Measurements from ENCODE around the gene YTHDF1. TPM values are rescaled to one million over a fixed set of nuclear protein-coding genes. Genes with fewer than 3 reads are reported as not detected.

Gene YTHDF1
- 11.9 and 18.8 TPM in 2 replicates for total RNA-seq (ENCODE audit: low replicate concordance)

DNA sequence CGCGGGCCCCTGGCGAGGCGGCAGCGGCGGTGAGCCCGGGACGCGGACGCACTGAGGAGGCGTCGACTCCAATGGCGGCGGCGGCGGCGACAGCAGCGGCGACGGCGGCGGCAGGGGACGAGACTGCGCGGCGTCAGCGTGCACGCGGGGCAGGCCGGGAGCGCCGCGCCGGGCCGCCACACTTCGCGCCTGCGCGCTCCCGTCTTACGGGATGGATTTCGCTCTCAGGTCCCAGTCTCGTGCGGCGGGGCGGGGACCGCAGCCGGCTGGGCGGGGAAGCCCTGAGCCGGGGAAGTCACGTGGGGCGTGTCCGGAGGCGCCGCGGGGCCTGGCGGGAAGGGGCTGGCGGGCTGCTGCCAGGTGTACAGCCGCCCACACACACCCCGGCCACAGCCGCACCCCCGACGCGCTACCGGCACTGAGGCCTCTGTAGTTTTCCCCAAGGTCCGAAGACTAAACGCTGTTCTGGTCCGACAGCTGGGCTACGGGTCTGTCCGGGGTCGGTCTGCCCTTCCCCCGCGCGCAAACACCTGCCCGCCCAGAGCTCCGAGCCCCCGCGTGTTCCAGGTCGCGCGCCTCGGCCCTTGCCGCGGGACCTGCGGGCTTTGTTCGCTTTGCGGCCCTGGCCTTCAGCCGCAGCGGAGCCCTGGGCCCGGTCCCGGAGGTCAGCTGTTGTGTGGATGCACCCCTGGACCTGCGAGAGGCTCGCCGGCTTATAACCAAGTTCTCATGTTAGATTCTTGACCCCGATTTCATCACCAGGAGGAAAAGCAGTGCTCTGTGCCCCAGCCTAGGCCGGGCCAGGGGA, at the start of gene YTHDF1:
YTHDF1 (minus strand) TSS at position 91 of the 808 bp plus-strand sequence. CDS start 239 bp downstream, outside the sequence.

DNA sequence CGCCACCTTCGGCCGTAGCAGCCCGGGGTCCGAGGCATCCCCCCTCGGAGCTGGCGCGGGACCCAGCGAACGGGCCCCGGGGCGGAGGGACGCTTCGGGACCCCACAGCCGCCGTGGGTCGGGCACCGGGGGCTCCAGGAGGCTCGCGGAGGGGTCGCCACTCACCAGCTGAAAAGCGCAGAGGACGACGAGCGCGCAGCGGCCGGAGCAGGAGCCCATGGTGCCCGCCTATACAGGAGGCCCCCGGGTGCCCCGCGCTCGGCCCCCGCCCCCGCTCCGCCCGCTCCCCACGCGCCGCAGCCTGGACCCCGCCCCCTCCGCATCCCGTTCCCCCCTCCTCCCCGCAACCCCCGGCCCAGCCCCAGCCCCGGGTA, 38.3 kb upstream of the YTHDF1 start, which contains the start of gene NKAIN4:
NKAIN4 (minus strand) TSS at position 232 of the 374 bp plus-strand sequence; CDS start at position 219, 13 bp downstream.

DNA sequence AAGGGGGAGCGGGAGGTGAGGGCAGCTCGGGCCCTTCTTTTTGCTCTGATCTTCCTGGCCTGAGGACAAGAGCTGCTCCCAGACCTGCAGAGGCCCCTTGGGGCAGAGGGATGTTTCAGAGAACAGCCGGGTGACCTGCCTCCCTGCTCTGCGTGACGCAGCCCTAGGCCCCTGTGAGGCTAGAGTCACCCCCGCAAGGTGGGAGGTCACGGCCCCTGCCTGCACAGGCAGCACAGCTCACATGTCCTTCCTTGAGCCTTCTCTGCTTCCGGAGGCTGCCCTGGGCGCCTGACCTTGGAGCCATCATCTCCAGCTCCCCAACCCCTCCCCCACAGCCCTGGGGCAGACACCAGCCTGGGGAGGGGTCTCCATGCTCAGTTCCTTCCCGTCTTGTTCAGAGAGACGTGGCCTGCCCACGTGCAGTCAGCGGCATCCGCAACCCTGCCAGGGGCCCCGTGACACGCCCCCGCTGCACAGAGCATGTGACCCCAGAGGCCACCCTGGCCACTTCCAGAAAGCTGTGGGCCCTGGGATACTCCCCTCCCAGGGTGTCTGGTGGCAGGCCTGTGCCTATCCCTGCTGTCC, 19.6 kb upstream of the YTHDF1 start, which contains the start of gene BIRC7:
BIRC7 (plus strand) TSS at position 507 of the 585 bp plus-strand sequence. CDS start 192 bp downstream, outside the sequence.

Other genes with a start within 250 kb of the YTHDF1 start
- not detected in 2 replicates for gene BHLHE23, start 209.2 kb downstream of the YTHDF1 start, total RNA-seq (ENCODE audit: low replicate concordance)
- 0.23 TPM in 1 of 2 replicates, not detected in the other for gene BIRC7, start 19.8 kb upstream of the YTHDF1 start, total RNA-seq (ENCODE audit: low replicate concordance)
- gene NKAIN4, start 38.3 kb upstream of the YTHDF1 start, total RNA-seq (ENCODE audit: low replicate concordance): 0.15 TPM in 1 of 2 replicates, not detected in the other
- gene ARFGAP1, start 56.7 kb upstream of the YTHDF1 start, total RNA-seq (ENCODE audit: low replicate concordance): 52.7 and 84.5 TPM in 2 replicates
- under 0.01 TPM in 1 of 2 replicates, not detected in the other for gene COL20A1, start 77.1 kb upstream of the YTHDF1 start, total RNA-seq (ENCODE audit: low replicate concordance)
- not detected in 2 replicates for gene CHRNA4, start 145.2 kb upstream of the YTHDF1 start, total RNA-seq (ENCODE audit: low replicate concordance)

Data from smooth muscle cell of the coronary artery (primary cell).